GM11168 (cell line): ENCODE measurements around the gene TEX35.

Source experiments
- in situ Hi-C: fragments of 300-500 bp; cut with MboI; formaldehyde crosslinking; loops from one replicate; pipeline ENCODE4 v1.12.0; 2022; ENCODE audit warnings: low sequenced_read_pairs; ENCODE audit not compliant: unreplicated experiment

TEX35 gene

DNA sequence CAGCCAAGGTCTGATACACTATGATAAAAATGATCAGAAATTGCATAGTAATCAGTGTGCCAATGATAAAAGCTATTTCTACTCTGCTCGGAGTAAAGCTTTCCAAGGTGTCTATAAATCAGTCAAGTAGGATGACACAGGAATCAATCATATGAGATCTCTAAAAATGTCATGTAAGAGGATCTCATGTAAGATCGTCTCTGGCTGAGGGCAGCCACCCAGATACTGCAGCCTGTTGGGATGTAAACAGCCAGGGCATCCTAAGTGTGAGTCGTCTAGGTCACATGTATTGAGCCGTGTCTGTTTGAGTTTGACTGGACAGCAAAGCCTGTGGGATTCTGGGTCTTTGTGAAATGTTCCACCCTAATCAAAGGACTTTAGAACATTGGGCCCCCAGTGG, 2.8 kb upstream of the TEX35 start:
- in situ Hi-C loops = loop anchor here (10.0 kb wide), 1 partner anchor 195 kb away; no protein-coding TSS in a partner anchor

DNA sequence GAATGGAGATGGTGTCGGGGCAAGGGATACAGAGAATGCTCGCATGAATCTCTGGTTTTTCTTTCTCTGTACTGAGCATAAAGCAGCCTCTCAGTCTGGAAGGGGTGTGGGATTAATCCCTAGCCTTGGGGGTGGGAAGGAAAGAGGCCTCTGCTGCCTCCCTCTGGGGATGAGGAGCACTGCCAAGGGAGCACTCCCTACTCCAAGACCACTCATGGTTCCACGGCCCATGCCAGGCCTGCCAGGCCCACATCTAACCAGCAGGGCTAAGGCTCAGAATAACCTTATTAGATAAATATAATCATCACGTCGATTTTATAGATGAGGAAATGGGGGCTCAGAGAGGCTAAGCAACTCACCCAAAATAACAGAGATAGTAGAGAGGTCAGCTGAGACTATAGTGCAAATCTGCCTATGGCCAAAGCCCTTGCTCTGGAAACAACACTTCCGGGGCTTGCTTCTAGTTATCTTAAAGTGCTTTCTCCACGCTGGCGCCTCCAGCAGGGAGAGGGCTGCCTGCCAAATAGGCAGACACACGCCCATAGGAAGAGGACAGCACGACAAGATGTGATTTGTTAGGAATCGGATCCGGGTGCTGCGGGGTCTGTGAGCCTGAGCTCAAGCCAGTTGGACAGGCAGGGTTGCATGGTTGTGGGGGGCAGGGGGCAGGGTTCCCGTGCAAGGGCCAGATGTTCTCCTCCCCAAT, 522 bp downstream of the TEX35 start:
- in situ Hi-C loops = loop anchor here (10.0 kb wide), 1 partner anchor 199 kb away; no protein-coding TSS in a partner anchor

DNA sequence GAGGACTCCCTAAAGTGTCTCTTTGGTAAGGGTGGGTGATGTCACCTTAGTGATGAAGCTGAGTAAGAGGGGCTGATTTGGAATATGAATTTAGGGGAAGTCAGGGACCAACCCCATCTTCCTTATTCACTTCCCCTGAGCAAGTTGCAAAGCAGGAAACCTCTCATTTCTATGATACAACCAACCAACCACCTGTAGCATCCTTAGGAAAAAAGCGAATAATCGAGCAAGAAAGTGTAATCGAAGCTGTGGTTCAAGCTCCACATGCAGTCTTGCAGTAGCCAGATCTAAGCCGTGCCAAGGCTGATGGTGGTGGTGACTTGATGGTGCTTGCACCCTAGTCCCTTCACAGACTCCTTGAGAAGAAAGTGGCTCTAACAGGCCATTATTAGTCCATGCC, 3.2 kb downstream of the TEX35 start:
- in situ Hi-C loops = loop anchor here (10.0 kb wide), 1 partner anchor 201 kb away; no protein-coding TSS in a partner anchor

DNA sequence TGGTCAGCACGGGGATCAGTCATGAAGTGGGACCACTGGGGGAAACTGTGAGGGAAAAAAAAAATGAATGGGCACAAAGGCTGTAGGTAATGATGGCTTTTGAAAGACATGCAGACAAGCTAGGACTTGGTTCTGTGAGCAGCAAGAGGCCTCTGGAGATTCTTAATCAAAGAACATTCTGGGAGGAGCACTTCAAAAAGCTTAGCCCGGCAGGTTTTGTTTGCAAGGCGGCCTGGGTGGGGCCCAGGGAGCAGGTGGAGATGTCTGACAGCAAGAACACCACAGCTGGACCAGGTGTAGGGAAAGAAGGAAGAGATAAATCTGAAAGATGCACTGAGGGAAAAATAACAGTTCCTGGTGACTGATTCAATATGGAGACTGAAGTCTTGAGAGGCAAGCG, 6.0 kb downstream of the TEX35 start:
- in situ Hi-C loops = loop anchor here (10.0 kb wide), 1 partner anchor 204 kb away; no protein-coding TSS in a partner anchor

DNA sequence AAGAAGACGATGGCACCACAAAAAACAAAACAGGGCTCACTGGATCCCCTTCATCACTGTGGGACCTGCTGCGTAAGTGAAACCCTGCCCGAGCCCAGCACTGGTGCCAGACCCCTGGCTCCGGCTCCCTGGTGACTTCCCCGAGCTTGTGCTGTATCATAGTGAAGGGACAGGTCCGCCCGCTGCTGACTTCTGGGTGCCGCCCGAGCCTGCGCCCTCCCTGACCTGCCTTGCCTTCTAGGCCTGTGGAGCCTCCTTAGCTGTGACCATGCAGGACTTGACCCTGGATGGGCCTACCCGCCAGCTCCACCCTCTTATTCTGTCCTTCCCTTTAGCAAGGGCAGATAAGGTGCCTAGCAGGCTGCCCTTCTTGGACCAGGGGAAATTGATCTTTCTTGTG, 7.9 kb downstream of the TEX35 start:
- in situ Hi-C loops = no loop called here

DNA sequence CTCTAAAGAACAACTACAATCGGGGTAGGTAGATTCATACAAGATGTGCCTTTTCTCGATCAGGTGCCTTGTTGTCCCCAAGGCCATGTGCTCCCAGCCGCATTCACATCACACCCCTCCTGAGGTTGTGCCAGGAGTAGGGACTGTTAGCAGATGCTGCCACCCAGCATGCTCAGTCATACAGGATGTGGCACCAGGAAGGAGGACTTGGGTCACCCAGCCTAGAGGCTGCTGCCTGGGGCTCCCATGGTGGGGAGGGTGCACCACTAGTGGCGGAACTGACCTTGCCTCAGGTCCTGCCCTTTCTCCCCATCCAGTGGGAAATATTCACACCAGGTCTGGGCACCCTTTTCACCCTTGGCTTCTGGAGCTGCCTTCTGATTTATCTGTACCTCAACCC, 8.3 kb downstream of the TEX35 start:
- in situ Hi-C loops = no loop called here

DNA sequence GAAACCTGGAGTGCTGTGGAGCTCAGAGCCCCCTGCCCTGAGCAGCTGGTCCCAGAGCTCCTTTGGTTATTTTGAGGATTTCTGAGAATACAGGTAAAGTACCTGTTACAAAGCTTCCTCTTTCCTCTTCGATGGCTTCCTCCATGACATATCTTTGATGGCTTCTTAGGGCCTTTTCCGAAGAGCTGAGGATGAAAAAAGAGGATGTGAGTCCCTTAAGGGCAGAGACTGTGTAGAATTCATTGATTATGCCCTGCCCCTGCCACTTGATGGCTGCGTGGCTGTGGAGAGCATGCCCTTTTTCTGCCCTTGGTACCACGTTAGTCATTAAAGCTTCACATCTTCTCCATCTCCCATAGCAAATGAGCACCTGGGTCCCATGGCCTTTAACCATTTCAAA, 14.2 kb downstream of the TEX35 start:
- in situ Hi-C loops = loop anchor here (5.0 to 25.0 kb wide), 3 partner anchors 210 to 835 kb away; partner anchors contain the start of genes AXDND1 and RALGPS2

DNA sequence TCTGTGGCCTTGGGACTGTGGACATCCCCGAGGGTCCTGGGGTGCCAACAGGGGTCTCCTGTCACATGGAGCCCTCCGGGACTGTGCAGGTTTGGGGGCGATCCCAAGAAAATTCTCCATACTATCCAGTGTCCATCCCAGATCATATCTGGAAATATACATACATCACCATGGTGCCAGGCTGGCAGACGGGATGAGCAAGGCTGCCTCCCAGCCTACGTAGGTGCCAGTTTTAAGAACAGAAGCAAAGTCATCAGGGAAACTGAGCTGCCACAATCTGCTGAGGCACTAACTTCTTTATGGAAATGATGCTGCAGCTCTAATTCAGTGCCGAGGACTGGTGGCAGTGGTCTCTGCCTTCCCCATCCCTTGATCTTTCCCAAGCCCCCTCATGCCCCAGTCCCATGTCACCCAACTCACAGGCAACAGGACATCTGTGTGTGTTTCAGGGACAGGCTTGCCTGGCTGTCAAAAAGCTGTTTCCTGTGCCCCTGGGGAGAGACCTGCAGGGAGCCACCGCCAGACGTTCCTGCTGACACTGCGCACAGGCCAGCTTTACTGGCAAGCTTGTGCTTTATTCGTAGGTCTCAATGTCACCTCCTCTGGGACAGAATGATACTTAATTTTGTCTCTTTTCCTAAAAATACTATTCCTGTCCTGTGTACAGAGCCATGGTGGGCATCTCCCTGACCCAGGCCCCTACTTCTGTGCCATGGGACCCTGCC, 15.5 kb downstream of the TEX35 start:
- in situ Hi-C loops = loop anchor here (5.0 to 25.0 kb wide), 3 partner anchors 209 to 834 kb away; partner anchors contain the start of genes AXDND1 and RALGPS2

DNA sequence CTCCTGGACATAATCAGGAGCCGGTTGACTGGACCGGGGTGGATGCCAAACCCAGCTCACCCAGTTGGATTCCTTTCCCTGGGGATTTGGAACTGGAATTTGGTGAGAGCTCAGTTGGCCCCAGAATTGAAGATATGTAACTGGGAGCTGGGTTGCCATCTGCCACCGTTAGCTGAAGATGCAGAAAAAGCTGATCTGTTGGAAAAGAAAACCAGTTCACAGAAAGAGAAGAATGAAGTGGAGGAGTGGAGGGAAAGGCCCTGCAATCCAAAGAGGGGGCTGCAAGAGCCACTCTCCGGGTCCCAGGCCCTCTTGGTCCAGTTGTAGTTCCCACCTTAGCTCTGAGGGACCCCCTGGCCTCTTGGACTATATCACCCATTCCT, 16.0 kb downstream of the TEX35 start:
- in situ Hi-C loops = loop anchor here (5.0 to 25.0 kb wide), 3 partner anchors 208 to 833 kb away; partner anchors contain the start of genes AXDND1 and RALGPS2

DNA sequence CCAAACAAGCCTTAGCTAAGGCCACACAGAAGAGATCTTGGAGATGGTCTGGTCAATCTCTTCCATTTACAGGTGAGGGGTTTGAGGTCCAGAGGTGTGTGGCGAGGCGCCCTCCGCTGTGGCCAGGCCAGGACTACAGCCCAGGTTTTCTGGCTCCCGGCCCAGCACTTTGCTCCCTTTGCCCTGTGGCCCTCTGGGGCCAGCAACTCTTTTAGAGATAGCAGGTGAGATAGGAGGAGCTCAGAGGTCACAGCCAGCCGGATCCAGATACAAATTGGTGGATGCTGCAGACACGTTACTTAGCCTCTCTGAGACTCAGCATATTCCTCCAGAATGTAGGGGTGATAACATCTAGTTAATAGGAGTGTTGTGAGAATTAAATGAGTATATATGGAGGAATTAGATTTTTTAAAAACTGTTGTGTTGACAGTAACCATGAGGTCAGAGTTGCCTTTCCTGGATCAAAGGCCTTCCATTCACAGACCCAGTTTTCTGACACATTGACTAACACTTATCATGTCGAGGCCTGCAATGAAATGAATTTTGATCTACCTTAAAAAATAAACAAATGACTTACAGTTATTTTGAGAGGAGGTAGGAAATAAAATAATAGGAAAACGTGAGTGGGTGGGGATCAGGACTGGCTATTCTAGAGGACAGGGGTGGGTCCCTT, 16.6 kb downstream of the TEX35 start:
- in situ Hi-C loops = loop anchor here (5.0 to 25.0 kb wide), 3 partner anchors 208 to 833 kb away; partner anchors contain the start of genes AXDND1 and RALGPS2

DNA sequence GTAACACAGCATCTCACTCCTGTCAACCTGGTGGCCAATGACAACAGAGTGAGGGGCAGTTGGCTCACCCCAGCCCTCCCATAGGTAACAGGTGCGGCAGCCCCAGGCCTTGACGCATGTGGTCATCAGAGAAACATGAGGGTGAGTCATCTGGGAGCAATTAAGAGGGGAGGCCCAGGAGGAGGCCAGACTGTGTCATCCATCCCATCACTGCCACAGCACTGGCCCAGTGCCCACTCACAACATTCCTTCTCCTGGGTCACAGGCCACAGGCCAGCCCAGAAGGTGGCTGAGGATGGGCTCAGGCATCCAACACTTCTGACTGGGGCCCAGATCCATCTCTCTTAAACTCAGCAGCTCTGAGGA, 17.1 kb downstream of the TEX35 start:
- in situ Hi-C loops = loop anchor here (25.0 kb wide), 2 partner anchors 207 to 832 kb away; partner anchors contain the start of genes AXDND1 and RALGPS2

DNA sequence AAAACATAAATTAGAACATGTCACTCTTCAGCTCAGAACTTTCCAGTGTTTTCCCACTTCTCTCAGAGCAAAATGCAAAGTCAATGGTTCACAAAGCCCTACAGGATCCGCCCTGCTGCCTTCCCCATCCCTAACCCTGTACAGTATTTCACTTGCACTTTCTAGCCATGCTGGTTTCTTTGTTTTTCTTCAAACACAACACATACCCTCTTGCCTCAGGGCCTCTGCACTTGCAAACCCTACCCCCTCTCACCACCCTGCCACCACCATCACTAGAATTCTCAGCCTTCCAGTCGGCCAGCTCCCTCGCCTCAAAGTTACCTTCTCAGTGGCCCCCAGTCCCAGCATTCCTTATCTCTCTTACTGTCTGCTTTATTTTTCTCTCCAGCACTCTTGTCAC, 17.6 kb downstream of the TEX35 start:
- in situ Hi-C loops = loop anchor here (25.0 kb wide), 2 partner anchors 207 to 832 kb away; partner anchors contain the start of genes AXDND1 and RALGPS2

DNA sequence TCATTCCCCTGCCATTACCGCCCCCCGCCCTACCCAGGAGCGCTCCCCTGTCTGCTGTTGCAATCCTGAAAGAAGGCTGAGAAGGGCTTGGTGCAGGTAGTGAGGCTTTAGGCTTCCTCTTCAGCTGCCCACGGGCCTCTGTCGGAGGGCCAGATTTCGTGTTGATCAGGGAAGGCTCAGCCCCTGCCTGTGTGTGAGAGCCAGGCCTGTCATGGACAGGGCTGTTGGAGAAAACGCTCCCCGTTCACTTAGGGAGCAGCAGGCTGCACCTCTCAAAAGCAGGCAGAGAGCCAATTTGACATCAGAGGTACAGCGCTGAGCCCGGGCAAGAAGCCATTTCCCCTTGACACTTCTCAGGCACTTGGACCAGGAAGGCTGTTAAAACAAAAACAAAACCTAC, 19.0 kb downstream of the TEX35 start:
- in situ Hi-C loops = loop anchor here (25.0 kb wide), 2 partner anchors 205 to 830 kb away; partner anchors contain the start of genes AXDND1 and RALGPS2

DNA sequence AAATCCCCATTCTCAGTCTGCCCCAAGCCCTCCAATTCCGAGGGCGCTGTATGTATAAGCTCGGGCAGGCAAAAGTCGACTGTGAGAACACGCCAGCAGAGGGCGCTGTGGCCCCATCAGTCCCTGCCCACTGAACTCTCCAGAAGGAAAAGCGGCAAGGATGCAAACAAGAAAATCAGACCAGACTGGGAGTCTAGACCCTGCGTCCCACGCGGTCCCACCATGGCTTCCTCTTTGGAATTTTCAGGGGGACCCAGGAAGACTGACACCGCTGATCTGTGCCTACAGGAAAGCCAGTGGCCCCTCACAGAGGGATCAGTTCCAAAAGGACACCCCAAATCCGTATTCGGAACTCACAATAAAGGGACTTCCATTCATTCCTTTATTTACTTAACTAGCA, 19.5 kb downstream of the TEX35 start:
- in situ Hi-C loops = loop anchor here (25.0 kb wide), 2 partner anchors 205 to 830 kb away; partner anchors contain the start of genes AXDND1 and RALGPS2

DNA sequence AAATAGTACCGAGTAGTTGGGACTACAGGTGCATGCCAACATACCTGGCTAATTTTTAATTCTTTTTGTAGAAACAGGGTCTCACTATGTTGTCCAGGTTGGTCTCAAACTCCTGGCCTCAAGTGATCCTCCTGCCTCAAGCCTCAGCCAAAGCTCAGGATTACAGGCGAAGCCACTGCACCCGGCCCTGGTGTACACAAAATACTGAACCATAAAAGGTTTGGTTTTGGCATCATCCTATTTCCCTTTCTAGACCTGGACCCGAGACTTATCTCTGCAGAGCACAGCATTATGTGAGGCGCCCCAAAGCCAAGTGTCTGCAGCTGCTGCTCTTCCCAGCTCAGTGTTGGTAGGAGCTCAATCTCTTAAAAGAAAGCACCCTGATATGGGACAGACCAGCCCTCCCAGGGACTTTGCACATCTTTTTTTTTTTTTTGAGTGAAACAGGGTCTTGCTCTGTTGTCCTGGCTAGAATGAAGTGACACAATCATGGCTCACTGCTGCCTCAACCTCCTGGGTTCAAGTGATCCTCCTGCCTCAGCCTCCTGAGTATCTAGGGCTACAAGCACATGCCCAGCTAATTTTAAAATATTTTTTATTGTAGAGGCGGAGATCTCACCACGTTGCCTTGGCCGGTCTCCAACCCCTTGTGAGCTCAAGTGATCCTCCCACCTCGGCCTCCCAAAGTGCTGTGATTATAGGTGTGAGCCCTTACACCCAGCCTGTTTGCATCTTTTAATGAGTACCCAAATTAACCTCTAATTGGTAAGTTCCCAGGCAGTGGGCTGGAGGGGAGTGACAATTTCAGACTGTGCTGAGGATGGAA, 20.4 kb downstream of the TEX35 start:
- in situ Hi-C loops = loop anchor here (25.0 kb wide), 2 partner anchors 204 to 829 kb away; partner anchors contain the start of genes AXDND1 and RALGPS2

DNA sequence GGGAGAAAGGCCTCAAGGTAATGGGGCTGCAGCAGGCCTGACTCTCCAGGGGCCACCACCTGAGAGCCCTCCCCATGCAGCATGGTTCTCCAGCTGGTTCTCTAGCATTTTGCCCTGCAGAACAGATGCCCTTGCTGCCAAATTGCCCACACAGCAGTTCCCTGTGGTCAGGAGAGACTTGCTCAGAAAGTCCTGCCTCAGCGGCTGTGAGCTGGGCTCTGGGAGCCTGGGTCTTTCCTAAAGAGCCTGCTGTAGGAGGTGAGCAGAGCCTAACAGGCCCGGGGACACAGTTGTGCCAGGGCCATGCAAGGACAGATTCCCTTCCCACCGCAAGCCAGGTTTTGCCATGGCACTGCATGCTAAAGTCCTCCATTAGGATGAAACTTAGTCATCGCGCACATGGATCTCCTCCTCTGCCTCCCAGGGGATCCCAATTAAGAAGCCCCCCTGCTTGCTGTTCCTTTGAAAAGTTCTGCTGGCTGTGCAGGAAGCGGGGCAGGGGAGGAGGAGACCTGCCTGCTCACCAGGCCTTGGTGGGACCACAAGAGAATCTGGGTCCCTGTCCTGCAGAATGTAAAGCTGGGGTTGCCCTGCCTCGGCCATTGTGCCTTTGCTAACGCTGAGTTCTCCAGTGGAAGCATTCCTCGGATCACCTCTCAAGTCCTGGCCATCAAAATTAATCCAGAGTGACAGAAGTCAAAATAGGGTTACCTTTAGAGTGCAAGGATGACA, 21.4 kb downstream of the TEX35 start:
- in situ Hi-C loops = loop anchor here (25.0 kb wide), 2 partner anchors 203 to 828 kb away; partner anchors contain the start of genes AXDND1 and RALGPS2

DNA sequence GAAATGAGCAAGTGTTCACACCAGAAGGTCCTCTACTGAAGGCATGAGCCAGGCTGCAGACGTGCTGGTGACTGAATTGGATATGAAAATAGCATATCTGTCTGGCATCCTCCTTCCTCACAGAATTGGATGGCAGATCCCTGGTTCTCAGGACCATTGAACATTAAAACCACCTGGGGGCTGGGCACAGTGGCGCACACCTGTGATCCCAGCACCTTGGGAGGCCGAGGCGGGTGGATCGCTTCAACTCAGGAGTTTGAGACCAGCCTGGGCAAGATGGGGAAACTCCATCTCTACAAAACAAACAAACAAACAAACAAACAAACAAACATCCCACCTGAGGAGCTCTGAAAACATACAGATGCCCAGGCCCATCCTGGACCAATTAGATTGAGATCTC, 23.4 kb downstream of the TEX35 start:
- in situ Hi-C loops = loop anchor here (25.0 kb wide), 2 partner anchors 201 to 826 kb away; partner anchors contain the start of genes AXDND1 and RALGPS2

DNA sequence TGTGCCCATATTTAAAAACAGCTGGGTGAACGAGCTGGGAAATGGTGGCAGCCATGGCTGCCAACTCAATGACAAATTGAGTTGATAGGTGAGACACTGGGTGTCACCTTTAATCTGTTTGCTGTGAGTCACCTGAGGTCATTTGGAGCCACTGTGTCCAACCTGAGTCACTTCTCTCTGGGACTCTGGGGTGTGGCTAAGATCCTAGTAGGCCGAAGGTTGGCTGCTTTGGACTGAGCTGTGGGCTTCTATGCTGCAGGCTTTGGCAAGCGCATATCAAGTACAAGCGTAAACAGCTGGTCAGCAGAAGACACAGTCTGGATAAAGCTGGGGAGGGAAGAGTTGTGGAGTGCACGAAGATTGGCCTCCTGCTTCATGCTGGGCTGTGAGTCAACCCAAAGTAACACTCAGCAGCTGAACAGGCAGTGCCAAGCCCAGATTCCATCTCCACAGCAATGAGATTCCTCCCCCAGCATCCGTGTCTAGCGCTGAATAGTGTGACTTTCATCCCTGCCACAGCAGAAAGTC, 24.0 kb downstream of the TEX35 start:
- in situ Hi-C loops = loop anchor here (25.0 kb wide), 2 partner anchors 200 to 825 kb away; partner anchors contain the start of genes AXDND1 and RALGPS2
